Esophagus squamous epithelium (tissue), 5 donors: ENCODE measurements around the gene KRT74. TPM values are rescaled to one million over a fixed set of nuclear protein-coding genes. Genes with fewer than 3 reads are reported as not detected.

Source experiments
- DNase-seq: peaks from one replicate; lab custom pipeline; 2025; lab: John Stamatoyannopoulos, UW
- H3K27ac ChIP-seq, 4 donors: fragments of 200-600 bp; sonication (generic); one replicate each; pipeline ENCODE4 v1.5.1; 2016 to 2019; ENCODE audit warnings: mild to moderate bottlenecking in 1 of 4
- H3K27me3 ChIP-seq, 4 donors: fragments of 200-600 bp; sonication (generic); 1 replicate in 3 of 4; 2 replicates in 1 of 4; pipeline versions ENCODE4 v1.5.1 to v1.6.0; 2017 to 2021; ENCODE audit warnings: antibody characterized with exemption in 1 of 4
- H3K36me3 ChIP-seq, 3 donors: fragments of 200-600 bp; sonication (generic); one replicate each; pipeline ENCODE4 v1.5.1; 2016 to 2019
- H3K4me1 ChIP-seq, 3 donors: fragments of 200-600 bp; sonication (generic); one replicate each; pipeline ENCODE4 v1.5.1; 2017 to 2019
- H3K4me3 ChIP-seq, 4 donors: fragments of 200-600 bp; sonication (generic); 1 replicate in 3 of 4; 2 replicates in 1 of 4; pipeline ENCODE4 v1.5.1; 2016 to 2019; ENCODE audit warnings: mild to moderate bottlenecking in 2 of 4, moderate library complexity in 1 of 4
- H3K9me3 ChIP-seq, 3 donors: fragments of 200-600 bp; sonication (generic); one replicate each; pipeline ENCODE4 v1.5.1; 2016 to 2019
- POLR2A ChIP-seq, 4 donors: fragments of 450-650 bp; IDR thresholded peaks; one replicate each; pipeline ENCODE4 v1.6.1; 2017; ENCODE audit warnings: antibody characterized with exemption in 4 of 4, mild to moderate bottlenecking in 4 of 4, moderate library complexity in 3 of 4
- WGBS, 2 donors: methylation state at CpG; one replicate each; pipeline ENCODE4 v1.1.5; 2018; 5-methylcytosine and 5-hydroxymethylcytosine counted together
- intact Hi-C: fragments of 100-400 bp; cut with DNase I; formaldehyde crosslinking; loops from one replicate; pipeline ENCODE4 v1.15.0; 2022
- total RNA-seq, 4 donors: library from RNA; depleted of rRNA; stranded (reverse); fragments of >200 nt; gene quantifications; one replicate each; pipeline ENCODE4 v1.1.0, GENCODE V29; 2016
- TF ChIP-seq, protein P1 (sequence below), 6 experiments: fragments of 450-650 bp in 4 of 6; fragments of 200-600 bp in 2 of 6; sonication (generic) in 2 of 6; IDR thresholded peaks; one replicate each; pipeline ENCODE4 v1.5.1; 2016 to 2019; ENCODE audit warnings: antibody characterized with exemption in 6 of 6, mild to moderate bottlenecking in 4 of 6, moderate library complexity in 4 of 6
- donor health status: DM: yes; HTN: yes; CAD: no.

KRT74 gene
- total RNA-seq, 4 donors from 2014 or later: 0.19 to 6.7 TPM; not detected in 2

DNA sequence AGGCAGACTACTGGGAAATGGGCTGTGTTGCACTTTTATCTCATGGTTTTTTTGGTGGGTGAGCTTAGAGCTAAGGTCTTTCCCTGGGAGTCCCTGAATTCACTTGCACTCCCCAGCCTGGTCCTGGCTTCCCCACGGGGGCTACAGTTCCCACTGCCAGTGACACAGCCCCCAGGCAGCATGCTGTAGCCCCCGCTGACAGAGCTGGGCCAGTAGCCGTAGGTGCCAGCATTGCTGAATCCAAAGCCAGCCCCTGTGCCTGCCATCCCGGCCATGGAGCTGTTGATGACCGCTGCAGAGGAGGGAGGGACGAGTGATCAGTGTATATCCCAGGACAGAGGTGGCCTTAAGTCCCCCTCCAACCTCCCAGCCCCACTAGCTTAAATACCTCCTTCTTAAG lies 34.5 kb upstream of the KRT74 start:
- Histone ChIP-seq H3K4me1 (no peaks in the 10 kb centered on the region), H3K27me3 (peaks cover 0 to 50% (median 0%) of the 10 kb centered on the region in 4 donors), H3K4me3 (no peak overlapping the region), H3K9me3 (no peaks in the 10 kb centered on the region), H3K27ac (no peak overlapping the region), H3K36me3 (no peaks in the 10 kb centered on the region)
- TF ChIP-seq, protein P1, sequence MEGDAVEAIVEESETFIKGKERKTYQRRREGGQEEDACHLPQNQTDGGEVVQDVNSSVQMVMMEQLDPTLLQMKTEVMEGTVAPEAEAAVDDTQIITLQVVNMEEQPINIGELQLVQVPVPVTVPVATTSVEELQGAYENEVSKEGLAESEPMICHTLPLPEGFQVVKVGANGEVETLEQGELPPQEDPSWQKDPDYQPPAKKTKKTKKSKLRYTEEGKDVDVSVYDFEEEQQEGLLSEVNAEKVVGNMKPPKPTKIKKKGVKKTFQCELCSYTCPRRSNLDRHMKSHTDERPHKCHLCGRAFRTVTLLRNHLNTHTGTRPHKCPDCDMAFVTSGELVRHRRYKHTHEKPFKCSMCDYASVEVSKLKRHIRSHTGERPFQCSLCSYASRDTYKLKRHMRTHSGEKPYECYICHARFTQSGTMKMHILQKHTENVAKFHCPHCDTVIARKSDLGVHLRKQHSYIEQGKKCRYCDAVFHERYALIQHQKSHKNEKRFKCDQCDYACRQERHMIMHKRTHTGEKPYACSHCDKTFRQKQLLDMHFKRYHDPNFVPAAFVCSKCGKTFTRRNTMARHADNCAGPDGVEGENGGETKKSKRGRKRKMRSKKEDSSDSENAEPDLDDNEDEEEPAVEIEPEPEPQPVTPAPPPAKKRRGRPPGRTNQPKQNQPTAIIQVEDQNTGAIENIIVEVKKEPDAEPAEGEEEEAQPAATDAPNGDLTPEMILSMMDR (IDR thresholded peaks at IDR 0.05): no peak
- TF ChIP-seq POLR2A (IDR thresholded peaks at IDR 0.05): no peak
- intact Hi-C loops: no loop called here
- DNase-seq: no peak
- 50 to 79% methylated on average over 2 to 4 of the region's 6 CpGs for WGBS, 2 donors

GRCh38 chr12:52607314-52607713 lies 33.7 kb upstream of the KRT74 start:
- 80% methylated on average over 1 of the region's 1 CpG; no CpG with 5 or more reads in 1 of the 2 donors for WGBS, 2 donors
- TF ChIP-seq, protein P1 (IDR thresholded peaks at IDR 0.05): no peak
- no peak for TF ChIP-seq POLR2A (IDR thresholded peaks at IDR 0.05)
- no peak overlapping the region for H3K4me3 ChIP-seq
- peaks cover 0 to 58% (median 0%) of the 10 kb centered on the region in 4 donors for H3K27me3 ChIP-seq
- no peaks in the 10 kb centered on the region for H3K9me3 ChIP-seq
- no peak for DNase-seq
- intact Hi-C loops: no loop called here
- no peak overlapping the region for H3K27ac ChIP-seq
- no peaks in the 10 kb centered on the region for H3K4me1 ChIP-seq
- H3K36me3 ChIP-seq: no peaks in the 10 kb centered on the region

DNA sequence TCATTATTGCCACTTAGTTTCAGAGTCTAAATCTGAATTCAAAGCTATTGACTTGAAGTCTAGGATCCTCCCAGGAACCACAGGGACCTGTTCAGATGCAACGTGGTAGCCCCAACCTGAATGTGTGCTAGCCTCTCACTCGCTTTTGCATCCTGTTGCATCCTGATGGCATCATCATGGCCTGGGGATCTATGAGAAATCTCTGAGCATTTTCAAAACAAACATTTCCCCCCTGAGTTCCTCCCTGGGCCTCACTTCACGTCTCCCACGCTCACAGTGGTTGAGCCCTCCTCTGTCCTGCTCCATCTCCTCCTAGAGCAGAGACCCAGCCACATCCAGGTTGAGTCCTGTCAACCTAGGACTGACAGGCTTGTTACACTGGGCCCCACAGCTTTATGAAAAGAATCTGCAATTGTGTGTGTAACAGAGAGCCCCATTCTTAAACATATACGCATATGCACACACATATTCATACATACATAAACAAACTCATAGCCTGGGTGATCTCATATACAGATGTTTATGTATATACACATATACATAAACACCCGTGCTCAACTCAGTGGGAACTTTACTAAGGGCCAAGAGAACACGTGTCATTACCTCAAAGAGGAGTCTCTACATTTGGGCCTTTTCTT lies 33.1 kb upstream of the KRT74 start:
- no peaks in the 10 kb centered on the region for H3K9me3 ChIP-seq
- no peaks in the 10 kb centered on the region for H3K36me3 ChIP-seq
- no peak for TF ChIP-seq POLR2A (IDR thresholded peaks at IDR 0.05)
- TF ChIP-seq, protein P1 (IDR thresholded peaks at IDR 0.05): no peak
- no peak overlapping the region for H3K4me3 ChIP-seq
- no peak overlapping the region for H3K27ac ChIP-seq
- no peaks in the 10 kb centered on the region for H3K4me1 ChIP-seq
- 84% methylated on average over 7 of the region's 7 CpGs for WGBS, 2 donors
- intact Hi-C loops: no loop called here
- peaks cover 0 to 63% (median 0%) of the 10 kb centered on the region in 4 donors for H3K27me3 ChIP-seq
- no peak for DNase-seq

- intact Hi-C loops: no loop called here
- H3K36me3 ChIP-seq: no peaks in the 10 kb centered on the region
- no peak overlapping the region for H3K27ac ChIP-seq
- H3K9me3 ChIP-seq: no peaks in the 10 kb centered on the region
- 46 to 50% methylated on average over 3 of the region's 3 CpGs for WGBS, 2 donors
- H3K27me3 ChIP-seq: peaks cover 0 to 63% (median 2%) of the 10 kb centered on the region in 4 donors
- peaks cover 0 to 5% (median 0%) of the 10 kb centered on the region in 3 donors for H3K4me1 ChIP-seq
- DNase-seq: no peak
- no peak overlapping the region for H3K4me3 ChIP-seq
- TF ChIP-seq, protein P1 (IDR thresholded peaks at IDR 0.05): no peak
- TF ChIP-seq POLR2A (IDR thresholded peaks at IDR 0.05): no peak
These were observed 32.5 kb upstream of the KRT74 start for GRCh38 chr12:52606096-52606495.

GRCh38 chr12:52605542-52605941 lies 31.9 kb upstream of the KRT74 start:
- H3K36me3 ChIP-seq: no peaks in the 10 kb centered on the region
- H3K27me3 ChIP-seq: peaks cover 0 to 63% (median 2%) of the 10 kb centered on the region in 4 donors
- no peaks in the 10 kb centered on the region for H3K9me3 ChIP-seq
- no peak for DNase-seq
- no peak overlapping the region for H3K27ac ChIP-seq
- TF ChIP-seq POLR2A (IDR thresholded peaks at IDR 0.05): no peak
- TF ChIP-seq, protein P1 (IDR thresholded peaks at IDR 0.05): no peak
- intact Hi-C loops: no loop called here
- H3K4me3 ChIP-seq: no peak overlapping the region
- WGBS, 2 donors: 78 to 83% methylated on average over 1 of the region's 1 CpG
- H3K4me1 ChIP-seq: peaks cover 0 to 8% (median 0%) of the 10 kb centered on the region in 3 donors
